Gastrocnemius medialis (tissue), 4 donors: ENCODE measurements around the gene KRT77. TPM values are rescaled to one million over a fixed set of nuclear protein-coding genes. Genes with fewer than 3 reads are reported as not detected.

Source experiments
- ATAC-seq, 2 donors: fragments of 150-250 bp; one replicate each; pipeline ENCODE4 v1.9.1; 2016
- DNase-seq, 2 donors: peaks; one replicate each; pipeline ENCODE4 v3.0.0-alpha.2; 2019
- H3K27ac ChIP-seq, 4 donors: fragments of 200-600 bp; sonication (generic); 1 replicate in 1 of 4; 2 replicates in 3 of 4; pipeline ENCODE4 v1.5.1; 2016 to 2018; ENCODE audit warnings: mild to moderate bottlenecking in 2 of 4, moderate library complexity in 1 of 4
- H3K27me3 ChIP-seq, 3 donors: fragments of 200-600 bp; sonication (generic) in 2 of 3; 1 replicate in 1 of 3; 2 replicates in 2 of 3; pipeline versions ENCODE4 v1.5.1 to v1.6.0; 2016 to 2019; ENCODE audit warnings: mild to moderate bottlenecking in 1 of 3, moderate library complexity in 1 of 3
- H3K36me3 ChIP-seq, 2 donors: fragments of 200-600 bp; sonication (generic) in 1 of 2; one replicate each; pipeline ENCODE4 v1.5.1; 2017 to 2018
- H3K4me1 ChIP-seq, 2 donors: fragments of 200-600 bp; sonication (generic) in 1 of 2; one replicate each; pipeline ENCODE4 v1.5.1; 2016 to 2017; ENCODE audit warnings: mild to moderate bottlenecking in 2 of 2
- H3K4me3 ChIP-seq, 4 donors: fragments of 200-600 bp; sonication (generic) in 3 of 4; 1 replicate in 1 of 4; 2 replicates in 3 of 4; pipeline ENCODE4 v1.5.1; 2016 to 2019; ENCODE audit warnings: mild to moderate bottlenecking in 2 of 4
- H3K9me3 ChIP-seq, 3 donors: fragments of 200-600 bp; sonication (generic) in 2 of 3; 1 replicate in 1 of 3; 2 replicates in 2 of 3; pipeline ENCODE4 v1.5.1; 2016 to 2019
- CTCF ChIP-seq, 5 experiments: fragments of 450-650 bp in 3 of 5; fragments of 200-600 bp in 2 of 5; sonication (generic) in 2 of 5; IDR thresholded peaks in 4 of 5; conservative IDR thresholded peaks in 1 of 5; 1 replicate in 4 of 5; 2 replicates in 1 of 5; pipeline ENCODE4 v1.5.1; 2016 to 2019; ENCODE audit warnings: antibody characterized with exemption in 5 of 5, mild to moderate bottlenecking in 3 of 5, moderate library complexity in 3 of 5
- POLR2A ChIP-seq, 2 donors: fragments of 450-650 bp; IDR thresholded peaks; one replicate each; pipeline ENCODE4 v1.6.1; 2017; ENCODE audit warnings: antibody characterized with exemption in 2 of 2, mild to moderate bottlenecking in 2 of 2, moderate library complexity in 2 of 2
- in situ Hi-C, 4 donors: fragments of 200-750 bp; cut with MboI; loops; one replicate each; pipeline versions ENCODE4 v1.15.0 to v1.8.0; 2017; ENCODE audit warnings: low sequenced_read_pairs in 4 of 4
- intact Hi-C: fragments of 100-400 bp; cut with DNase I; formaldehyde crosslinking; loops from one replicate; pipeline ENCODE4 v1.15.1; 2023; ENCODE audit warnings: low total_unique reads
- total RNA-seq, 4 donors: library from RNA; depleted of rRNA; stranded (reverse); fragments of >200 nt; gene quantifications; one replicate each; pipeline versions ENCODE4 v1.1.0 to v1.2.3, GENCODE V29; 2016

Gene KRT77
- total RNA-seq, 4 donors from 2014 or later: not detected

GRCh38 chr12:52662093-52662917, 41.0 kb downstream of the KRT77 start:
- ATAC-seq: no peak
- DNase-seq: no peak
- in situ Hi-C loops: no loop called here
- Histone ChIP-seq H3K4me3 (no peak overlapping the region), H3K4me1 (no peaks in the 10 kb centered on the region), H3K27ac (no peak overlapping the region), H3K9me3 (no peaks in the 10 kb centered on the region), H3K27me3 (peaks cover 0 to 9% (median 3%) of the 10 kb centered on the region in 3 donors), H3K36me3 (no peaks in the 10 kb centered on the region)
- intact Hi-C loops: no loop called here
- TF ChIP-seq POLR2A (IDR thresholded peaks at IDR 0.05): no peak

GRCh38 chr12:52661668-52662067, 41.7 kb downstream of the KRT77 start:
- no peak overlapping the region for H3K4me3 ChIP-seq
- TF ChIP-seq CTCF (IDR thresholded peaks at IDR 0.05 in 4 of 5, conservative IDR thresholded peaks at IDR 0.05 in 1 of 5) (no peak), POLR2A (IDR thresholded peaks at IDR 0.05) (no peak)
- no peaks in the 10 kb centered on the region for H3K9me3 ChIP-seq
- intact Hi-C loops: no loop called here
- H3K27ac ChIP-seq: no peak overlapping the region
- no peaks in the 10 kb centered on the region for H3K4me1 ChIP-seq
- peaks cover 0 to 9% (median 3%) of the 10 kb centered on the region in 3 donors for H3K27me3 ChIP-seq
- DNase-seq: no peak
- H3K36me3 ChIP-seq: no peaks in the 10 kb centered on the region
- in situ Hi-C loops: no loop called here
- no peak for ATAC-seq

GRCh38 chr12:52660934-52661499, 42.3 kb downstream of the KRT77 start:
- ATAC-seq (no peak), DNase-seq (no peak)
- no peak overlapping the region for H3K27ac ChIP-seq
- intact Hi-C loops (no loop called here), in situ Hi-C loops (no loop called here)
- no peak overlapping the region for H3K4me3 ChIP-seq
- no peaks in the 10 kb centered on the region for H3K4me1 ChIP-seq
- TF ChIP-seq POLR2A (IDR thresholded peaks at IDR 0.05) (no peak), CTCF (IDR thresholded peaks at IDR 0.05 in 4 of 5, conservative IDR thresholded peaks at IDR 0.05 in 1 of 5) (no peak)
- H3K36me3 ChIP-seq: no peaks in the 10 kb centered on the region
- H3K9me3 ChIP-seq: no peaks in the 10 kb centered on the region
- peaks cover 0 to 9% (median 3%) of the 10 kb centered on the region in 3 donors for H3K27me3 ChIP-seq

GRCh38 chr12:52659951-52660350, 43.4 kb downstream of the KRT77 start:
- intact Hi-C loops: no loop called here
- in situ Hi-C loops: no loop called here
- no peak for TF ChIP-seq POLR2A (IDR thresholded peaks at IDR 0.05)
- TF ChIP-seq CTCF (IDR thresholded peaks at IDR 0.05 in 4 of 5, conservative IDR thresholded peaks at IDR 0.05 in 1 of 5): no peak
- Histone ChIP-seq H3K27me3 (peaks cover 0 to 9% (median 3%) of the 10 kb centered on the region in 3 donors), H3K4me1 (no peaks in the 10 kb centered on the region), H3K27ac (no peak overlapping the region), H3K9me3 (no peaks in the 10 kb centered on the region), H3K36me3 (no peaks in the 10 kb centered on the region), H3K4me3 (no peak overlapping the region)
- ATAC-seq (no peak), DNase-seq (no peak)

- intact Hi-C loops (no loop called here), in situ Hi-C loops (no loop called here)
- DNase-seq (no peak), ATAC-seq (no peak)
- Histone ChIP-seq H3K4me3 (no peak overlapping the region), H3K9me3 (no peaks in the 10 kb centered on the region), H3K27ac (no peak overlapping the region), H3K27me3 (peaks cover 0 to 12% (median 1%) of the 10 kb centered on the region in 3 donors), H3K4me1 (no peaks in the 10 kb centered on the region), H3K36me3 (no peaks in the 10 kb centered on the region)
- no peak for TF ChIP-seq CTCF (IDR thresholded peaks at IDR 0.05 in 4 of 5, conservative IDR thresholded peaks at IDR 0.05 in 1 of 5)
- no peak for TF ChIP-seq POLR2A (IDR thresholded peaks at IDR 0.05)
These were observed 43.9 kb downstream of the KRT77 start for GRCh38 chr12:52659395-52659794.
